KMS-11 (cell line): ENCODE results near the gene COL1A1.
A peak's percentile ranks its signal among the peaks of the same experiment; 100 is the strongest.

Source experiments
- H2AFZ ChIP-seq: fragments of 200-600 bp; sonication (generic); 2 replicates; pipeline ENCODE4 v1.6.1; 2016; ENCODE audit warnings: antibody characterized with exemption, mixed run types, low read depth
- H3K27ac ChIP-seq: fragments of 200-600 bp; sonication (generic); 2 replicates; pipeline ENCODE4 v1.6.1; 2016; ENCODE audit warnings: mild to moderate bottlenecking, mixed run types
- H3K27me3 ChIP-seq: fragments of 200-600 bp; sonication (generic); 2 replicates; pipeline ENCODE4 v1.6.1; 2017; ENCODE audit warnings: mild to moderate bottlenecking, low read depth, mixed run types, moderate library complexity; ENCODE audit not compliant: insufficient read depth
- H3K36me3 ChIP-seq: fragments of 200-600 bp; sonication (generic); 2 replicates; pipeline ENCODE4 v1.6.1; 2017; ENCODE audit warnings: mild to moderate bottlenecking, mixed run types; ENCODE audit not compliant: insufficient read depth
- H3K4me1 ChIP-seq: fragments of 200-600 bp; sonication (generic); 2 replicates; pipeline ENCODE4 v1.6.1; 2016; ENCODE audit warnings: mild to moderate bottlenecking, low read depth, mixed run types; ENCODE audit not compliant: poor library complexity, severe bottlenecking
- H3K4me2 ChIP-seq: fragments of 200-600 bp; sonication (generic); 2 replicates; pipeline ENCODE4 v1.7.0; 2016; ENCODE audit warnings: mild to moderate bottlenecking, mixed run types
- H3K4me3 ChIP-seq: fragments of 200-600 bp; sonication (generic); IDR thresholded peaks from 2 replicates; pipeline ENCODE4 v1.6.1; 2017; ENCODE audit warnings: low read depth, low read length, mixed read lengths; ENCODE audit not compliant: insufficient read depth
- H3K79me2 ChIP-seq: fragments of 200-600 bp; sonication (generic); 2 replicates; pipeline ENCODE4 v1.6.1; 2016; ENCODE audit warnings: low read depth, mixed run types; ENCODE audit not compliant: insufficient read depth
- H3K9ac ChIP-seq: fragments of 200-600 bp; sonication (generic); 2 replicates; pipeline ENCODE4 v1.6.1; 2016; ENCODE audit warnings: mild to moderate bottlenecking, mixed run types
- H4K20me1 ChIP-seq: fragments of 200-600 bp; sonication (generic); 2 replicates; pipeline ENCODE4 v1.6.1; 2016; ENCODE audit warnings: mild to moderate bottlenecking, mixed run types; ENCODE audit not compliant: insufficient read depth
- TF ChIP-seq, protein P1 (sequence below): fragments of 200-600 bp; sonication (generic); conservative IDR thresholded peaks from 2 replicates; pipeline ENCODE4 v1.6.1; 2017; ENCODE audit warnings: low read depth, mild to moderate bottlenecking, antibody characterized with exemption, low read length, moderate library complexity, mixed read lengths

COL1A1 gene

DNA sequence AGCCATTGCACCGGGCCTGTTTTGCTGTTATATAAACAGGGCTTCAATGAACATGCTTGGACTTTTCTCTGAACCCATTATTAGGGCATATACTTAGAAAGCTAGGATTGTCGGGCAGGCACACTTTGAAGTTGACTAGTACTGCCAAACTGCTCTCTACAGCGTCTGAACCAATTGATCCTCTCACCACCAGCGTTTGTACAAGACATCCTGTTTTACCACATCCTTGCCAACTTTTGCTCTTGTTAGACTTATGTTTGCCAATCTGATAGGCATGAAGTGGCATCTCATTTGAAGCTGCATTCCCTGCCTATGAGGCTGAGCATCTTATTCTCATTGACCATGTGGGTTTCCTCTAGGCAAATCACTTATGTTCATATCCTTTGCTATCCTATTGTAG is 43.5 kb downstream of the COL1A1 start:
- Histone ChIP-seq H2AFZ (no peak overlapping the region), H3K27ac (no peak overlapping the region), H3K79me2 (no peaks in the 10 kb centered on the region), H3K4me3 (no peak overlapping the region), H3K9ac (no peak overlapping the region), H4K20me1 (no peaks in the 10 kb centered on the region), H3K4me1 (peaks cover 50% of the 10 kb centered on the region), H3K27me3 (no peaks in the 10 kb centered on the region), H3K36me3 (no peaks in the 10 kb centered on the region), H3K4me2 (no peak overlapping the region)
- TF ChIP-seq, protein P1, sequence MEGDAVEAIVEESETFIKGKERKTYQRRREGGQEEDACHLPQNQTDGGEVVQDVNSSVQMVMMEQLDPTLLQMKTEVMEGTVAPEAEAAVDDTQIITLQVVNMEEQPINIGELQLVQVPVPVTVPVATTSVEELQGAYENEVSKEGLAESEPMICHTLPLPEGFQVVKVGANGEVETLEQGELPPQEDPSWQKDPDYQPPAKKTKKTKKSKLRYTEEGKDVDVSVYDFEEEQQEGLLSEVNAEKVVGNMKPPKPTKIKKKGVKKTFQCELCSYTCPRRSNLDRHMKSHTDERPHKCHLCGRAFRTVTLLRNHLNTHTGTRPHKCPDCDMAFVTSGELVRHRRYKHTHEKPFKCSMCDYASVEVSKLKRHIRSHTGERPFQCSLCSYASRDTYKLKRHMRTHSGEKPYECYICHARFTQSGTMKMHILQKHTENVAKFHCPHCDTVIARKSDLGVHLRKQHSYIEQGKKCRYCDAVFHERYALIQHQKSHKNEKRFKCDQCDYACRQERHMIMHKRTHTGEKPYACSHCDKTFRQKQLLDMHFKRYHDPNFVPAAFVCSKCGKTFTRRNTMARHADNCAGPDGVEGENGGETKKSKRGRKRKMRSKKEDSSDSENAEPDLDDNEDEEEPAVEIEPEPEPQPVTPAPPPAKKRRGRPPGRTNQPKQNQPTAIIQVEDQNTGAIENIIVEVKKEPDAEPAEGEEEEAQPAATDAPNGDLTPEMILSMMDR: no peak

DNA sequence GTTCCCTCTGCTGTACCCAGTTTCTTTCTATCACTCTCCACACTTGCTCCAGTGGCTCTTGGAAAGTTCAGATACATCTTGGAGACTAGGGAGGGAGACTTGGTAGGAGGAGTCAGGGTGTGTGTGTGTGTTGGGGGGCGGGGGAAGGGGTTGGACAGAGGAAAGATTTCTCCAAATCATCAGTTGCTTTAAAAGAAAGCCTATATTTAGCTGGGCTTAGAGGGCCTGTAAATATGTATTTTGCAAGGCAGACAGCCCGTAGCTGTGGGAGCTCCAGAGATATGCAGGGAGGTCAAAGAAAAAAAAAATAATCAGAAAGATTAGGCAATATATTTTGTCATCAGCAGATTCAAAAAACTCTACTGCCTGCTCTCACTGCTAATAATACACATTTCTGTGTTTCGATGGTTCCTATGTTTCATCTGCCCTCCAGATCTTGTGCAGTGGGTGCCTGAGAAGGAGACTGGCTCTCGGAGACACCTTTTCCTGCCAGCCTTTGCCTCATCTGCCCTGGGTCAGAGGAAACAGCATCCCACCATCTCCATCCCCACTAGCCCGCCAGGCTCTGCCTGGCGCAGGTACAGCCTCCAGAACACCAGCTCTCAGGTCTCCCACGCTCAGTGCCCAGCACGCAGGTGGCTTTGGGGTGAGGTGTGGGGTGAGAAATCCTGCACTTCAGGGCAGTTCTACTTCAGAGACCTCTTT is 46.2 kb downstream of the COL1A1 start:
- TF ChIP-seq, protein P1: no peak
- Histone ChIP-seq H3K4me2 (peak overlapping the region; percentile 79), H3K27ac (peak overlapping the region; percentile 63), H3K36me3 (no peaks in the 10 kb centered on the region), H3K27me3 (no peaks in the 10 kb centered on the region), H4K20me1 (no peaks in the 10 kb centered on the region), H3K79me2 (peaks cover 4% of the 10 kb centered on the region), H3K4me1 (peaks cover 49% of the 10 kb centered on the region), H3K9ac (peak overlapping the region; percentile 17; the same call in 1 of the 2 replicates), H3K4me3 (no peak overlapping the region), H2AFZ (peak overlapping the region; percentile 70)

DNA sequence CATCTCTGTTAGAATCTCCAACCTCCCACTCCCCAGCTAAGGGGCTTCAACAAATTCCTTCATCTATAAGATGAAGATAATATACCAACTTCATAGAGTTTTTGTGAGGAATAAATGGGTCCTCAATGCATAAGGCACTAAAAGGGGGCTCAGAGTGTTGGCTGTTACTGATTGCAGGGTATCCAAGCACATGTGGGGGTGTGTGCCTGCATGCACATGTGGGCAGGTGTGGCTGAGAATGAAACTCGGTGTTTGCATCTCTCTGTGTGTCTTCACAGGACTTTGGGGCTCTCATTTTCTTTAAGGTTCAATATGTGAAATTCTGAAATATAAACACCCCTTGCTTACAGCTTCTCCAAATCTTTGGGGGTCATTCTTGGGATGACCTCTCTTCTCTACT is 46.8 kb downstream of the COL1A1 start:
- TF ChIP-seq, protein P1: no peak
- Histone ChIP-seq H3K27ac (peak overlapping the region; percentile 63), H3K4me1 (peaks cover 49% of the 10 kb centered on the region), H3K9ac (peak overlapping the region; percentile 17; the same call in 1 of the 2 replicates), H2AFZ (peak overlapping the region; percentile 70), H3K4me3 (no peak overlapping the region), H3K27me3 (no peaks in the 10 kb centered on the region), H3K4me2 (peak overlapping the region; percentile 79), H4K20me1 (no peaks in the 10 kb centered on the region), H3K79me2 (peaks cover 10% of the 10 kb centered on the region), H3K36me3 (no peaks in the 10 kb centered on the region)

DNA sequence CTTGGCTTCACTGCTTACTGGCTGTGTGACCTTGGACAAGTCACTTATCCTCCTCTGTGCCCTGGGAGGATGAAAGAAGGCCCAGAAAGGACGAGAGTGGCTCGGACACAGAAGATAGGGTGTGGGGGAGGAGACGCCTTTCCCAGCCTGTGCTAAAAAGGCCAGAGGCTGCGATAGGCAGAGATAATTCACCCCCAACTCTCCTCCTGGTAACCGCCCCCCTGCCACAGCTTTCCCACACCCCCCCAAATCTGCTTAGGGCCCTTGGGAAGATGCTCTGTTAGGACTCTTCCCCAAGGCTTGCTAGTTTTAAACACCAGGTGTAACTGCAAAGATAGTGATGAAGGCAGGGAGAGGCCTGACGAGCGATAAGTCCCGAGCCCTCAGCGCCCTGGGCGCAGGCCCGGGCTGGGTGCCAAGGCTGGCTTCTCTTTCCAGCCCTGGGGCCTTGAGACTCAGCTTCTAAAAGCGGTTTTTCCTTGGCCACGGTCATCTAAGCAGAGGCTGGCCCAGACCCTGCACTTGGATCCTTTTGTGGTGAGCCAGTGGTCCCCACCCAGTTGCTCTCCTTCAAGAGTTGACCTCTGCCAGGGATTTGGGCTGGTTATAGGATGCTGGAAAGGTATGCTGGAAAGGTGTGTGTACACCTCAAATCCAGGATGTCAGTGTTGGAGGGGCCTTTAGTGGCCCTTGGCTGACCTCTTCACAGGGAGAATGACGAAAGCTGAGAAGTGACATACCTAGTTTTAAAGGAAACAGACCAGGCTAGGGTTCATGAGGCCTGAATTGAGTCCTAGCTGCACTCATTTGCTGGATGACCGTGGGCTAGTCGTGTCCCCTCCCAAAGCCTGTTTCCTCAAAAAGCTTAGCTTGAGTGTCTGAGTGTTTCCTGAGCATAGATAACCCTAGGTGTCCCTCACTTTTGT is 47.5 kb downstream of the COL1A1 start:
- Histone ChIP-seq H3K4me3 (no peak overlapping the region), H3K36me3 (no peaks in the 10 kb centered on the region), H3K79me2 (peaks cover 16% of the 10 kb centered on the region), H3K4me1 (peaks cover 49% of the 10 kb centered on the region), H4K20me1 (no peaks in the 10 kb centered on the region), H2AFZ (peak overlapping the region; percentile 70; the same call in 1 of the 2 replicates), H3K27me3 (no peaks in the 10 kb centered on the region), H3K4me2 (peak overlapping the region; percentile 79), H3K27ac (peak overlapping the region; percentile 63), H3K9ac (peak overlapping the region; percentile 17; the same call in 1 of the 2 replicates)
- TF ChIP-seq, protein P1: no peak
